HepG2 (cell line): Measurements from ENCODE around the gene KATNB1. TPM values are rescaled to one million over a fixed set of nuclear protein-coding genes. Genes with fewer than 3 reads are reported as not detected.

Experiments
- CERS6 ChIP-seq: sonication (generic); formaldehyde crosslinking; IDR thresholded peaks from 2 replicates; pipeline ENCODE4 v1.5.0; 2020; ENCODE audit warnings: missing genetic modification reagents
- ETS1 ChIP-seq: sonication (generic); formaldehyde crosslinking; IDR thresholded peaks from 2 replicates; pipeline ENCODE4 v1.4.0; 2020; ENCODE audit warnings: missing genetic modification reagents
- ETV6 ChIP-seq: sonication (generic); formaldehyde crosslinking; conservative IDR thresholded peaks from 2 replicates; pipeline ENCODE4 v1.4.0; 2020; ENCODE audit warnings: missing genetic modification reagents
- FOXC1 ChIP-seq: sonication (generic); formaldehyde crosslinking; IDR thresholded peaks from 2 replicates; pipeline ENCODE4 v1.8.0; 2022; ENCODE audit warnings: mild to moderate bottlenecking, missing genetic modification reagents, borderline replicate concordance
- FOXK1 ChIP-seq: sonication (generic); formaldehyde crosslinking; IDR thresholded peaks from 2 replicates; pipeline ENCODE4 v1.4.0; 2020; ENCODE audit warnings: low read depth, missing genetic modification reagents, borderline replicate concordance
- KDM4B ChIP-seq: sonication (generic); formaldehyde crosslinking; IDR thresholded peaks from 2 replicates; pipeline ENCODE4 v1.4.0; 2020; ENCODE audit warnings: missing genetic modification reagents
- KLF9 ChIP-seq: IDR thresholded peaks from 2 replicates; pipeline ENCODE4 v1.6.1; 2016; ENCODE audit warnings: low read depth
- NFKB2 ChIP-seq: sonication (generic); formaldehyde crosslinking; IDR thresholded peaks from 2 replicates; pipeline ENCODE4 v1.4.0; 2020; ENCODE audit warnings: missing genetic modification reagents, borderline replicate concordance
- NR0B2 ChIP-seq: sonication (generic); formaldehyde crosslinking; IDR thresholded peaks from 2 replicates; pipeline ENCODE4 v1.4.0; 2020; ENCODE audit warnings: mild to moderate bottlenecking, missing genetic modification reagents
- SALL1 ChIP-seq: sonication (generic); formaldehyde crosslinking; IDR thresholded peaks from 2 replicates; pipeline ENCODE4 v1.8.0; 2022; ENCODE audit warnings: mild to moderate bottlenecking, missing genetic modification reagents
- SKIL ChIP-seq: sonication (generic); formaldehyde crosslinking; IDR thresholded peaks from 2 replicates; pipeline ENCODE4 v1.8.0; 2022; ENCODE audit warnings: missing genetic modification reagents, mild to moderate bottlenecking, moderate library complexity, borderline replicate concordance
- SRSF1 ChIP-seq: fragments of 200-400 bp; formaldehyde crosslinking; optimal IDR thresholded peaks from 2 replicates; pipeline ENCODE3; 2017; ENCODE audit warnings: mild to moderate bottlenecking, low read depth, low read length, moderate library complexity
- ZNF318 ChIP-seq: sonication (generic); formaldehyde crosslinking; IDR thresholded peaks from 2 replicates; pipeline ENCODE4 v1.4.0; 2020; ENCODE audit warnings: mild to moderate bottlenecking, missing genetic modification reagents
- ZNF564 ChIP-seq: sonication (generic); formaldehyde crosslinking; IDR thresholded peaks from 2 replicates; pipeline ENCODE4 v1.8.1; 2023; ENCODE audit warnings: mild to moderate bottlenecking, missing genetic modification reagents
- ZNF577 ChIP-seq: sonication (generic); formaldehyde crosslinking; IDR thresholded peaks from 2 replicates; pipeline ENCODE4 v1.4.0; 2020; ENCODE audit warnings: mild to moderate bottlenecking, low read depth, missing genetic modification reagents, borderline replicate concordance
- polyA plus RNA-seq, 8 experiments: library from polyadenylated mRNA; depleted of rRNA in 3 of 8; stranded (reverse) in 7 of 8; unstranded in 1 of 8; fragments of >200 nt; fragmentation: Illumina TruSeq in 4 of 8; extraction: Trizol in 4 of 8; gene quantifications; 2 replicates each; pipeline versions ENCODE4 v1.2.1 to v1.2.3, GENCODE V29; 2011 to 2016; ENCODE audit warnings: low read depth in 4 of 8, missing spikeins in 1 of 8, mixed read lengths in 1 of 8; ENCODE audit not compliant: insufficient read depth in 1 of 8
- total RNA-seq, 5 experiments: library from RNA; depleted of rRNA; stranded (reverse); fragments of >200 nt; fragmentation: Illumina TruSeq; extraction: Trizol; gene quantifications; 2 replicates each; pipeline ENCODE4 v1.2.3, GENCODE V29; 2016; ENCODE audit warnings: low read depth in 1 of 5

The KATNB1 gene
- total and polyA plus RNA-seq, 2 of the 13 experiments (the other 11 are each of a cell fraction or from before 2014, with no cell fraction given), result 31.5 to 43.5 TPM

- no peak for TF ChIP-seq NR0B2 (CRISPR knock-in tag)
- TF ChIP-seq SRSF1, result no peak
- 0 out of 2 replicates have a peak, but pooled peaks have one; percentile 66 for TF ChIP-seq ZNF318 (CRISPR knock-in tag)
- TF ChIP-seq SALL1 (CRISPR knock-in tag), result peak; percentile 82
- TF ChIP-seq ZNF577 (CRISPR knock-in tag), result no peak
- peak; percentile 71 for TF ChIP-seq ZNF564 (CRISPR knock-in tag)
- TF ChIP-seq ETV6, result no peak
- no peak; the same call in 1 of the 2 replicates for TF ChIP-seq NFKB2 (CRISPR knock-in tag)
- no peak for TF ChIP-seq FOXC1
- no peak for TF ChIP-seq CERS6
- TF ChIP-seq ETS1 (CRISPR knock-in tag), result no peak
- TF ChIP-seq KDM4B (CRISPR knock-in tag), result peak; percentile 59; the same call in 1 of the 2 replicates
- 0 out of 2 replicates have a peak, but pooled peaks have one; percentile 40 for TF ChIP-seq KLF9
- TF ChIP-seq FOXK1 (CRISPR knock-in tag), result peak; percentile 51; the same call in 1 of the 2 replicates
- TF ChIP-seq SKIL, result no peak
Measured at GRCh38 chr16:57781741-57782606, 46.4 kb downstream of the KATNB1 start (continued).
